LNCaP clone FGC (cell line): Measurements from ENCODE around the gene BCOR.
A peak's percentile ranks its signal among the peaks of the same experiment; 100 is the strongest.

ENCODE experiments used
- DNase-seq: peaks from one replicate; pipeline ENCODE4 v3.0.0-alpha.2; 2011; ENCODE audit warnings: low read depth
- H3K4me3 ChIP-seq: 2 replicates; pipeline ENCODE4 v1.5.1; 2011; ENCODE audit warnings: mild to moderate bottlenecking, low read depth, low read length, control low read depth
- TF ChIP-seq, protein P1 (sequence below): IDR thresholded peaks from 2 replicates; pipeline ENCODE4 v1.5.1; 2012; ENCODE audit warnings: mild to moderate bottlenecking; ENCODE audit not compliant: control insufficient read depth, insufficient read depth; ENCODE audit errors: extremely low read depth

Gene BCOR

DNA sequence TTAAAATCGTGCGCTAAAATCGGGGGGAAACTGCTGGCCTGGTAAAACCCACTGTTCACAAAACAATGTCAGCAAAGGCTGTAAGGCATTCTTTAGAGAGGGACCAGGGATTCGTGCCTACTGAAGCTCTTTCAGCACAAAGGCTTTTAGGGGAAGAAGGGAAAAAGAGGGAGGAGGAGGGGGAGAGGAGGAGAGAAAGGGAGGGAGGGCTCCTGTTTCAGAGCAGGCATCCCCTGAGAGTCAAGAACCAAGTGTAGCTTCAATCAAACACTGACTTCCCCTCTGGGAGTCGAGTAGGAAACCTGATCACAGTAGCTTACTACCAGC is 9.5 kb downstream of the BCOR start:
- DNase-seq = no peak
- no peak overlapping the region for H3K4me3 ChIP-seq
- TF ChIP-seq, protein P1, sequence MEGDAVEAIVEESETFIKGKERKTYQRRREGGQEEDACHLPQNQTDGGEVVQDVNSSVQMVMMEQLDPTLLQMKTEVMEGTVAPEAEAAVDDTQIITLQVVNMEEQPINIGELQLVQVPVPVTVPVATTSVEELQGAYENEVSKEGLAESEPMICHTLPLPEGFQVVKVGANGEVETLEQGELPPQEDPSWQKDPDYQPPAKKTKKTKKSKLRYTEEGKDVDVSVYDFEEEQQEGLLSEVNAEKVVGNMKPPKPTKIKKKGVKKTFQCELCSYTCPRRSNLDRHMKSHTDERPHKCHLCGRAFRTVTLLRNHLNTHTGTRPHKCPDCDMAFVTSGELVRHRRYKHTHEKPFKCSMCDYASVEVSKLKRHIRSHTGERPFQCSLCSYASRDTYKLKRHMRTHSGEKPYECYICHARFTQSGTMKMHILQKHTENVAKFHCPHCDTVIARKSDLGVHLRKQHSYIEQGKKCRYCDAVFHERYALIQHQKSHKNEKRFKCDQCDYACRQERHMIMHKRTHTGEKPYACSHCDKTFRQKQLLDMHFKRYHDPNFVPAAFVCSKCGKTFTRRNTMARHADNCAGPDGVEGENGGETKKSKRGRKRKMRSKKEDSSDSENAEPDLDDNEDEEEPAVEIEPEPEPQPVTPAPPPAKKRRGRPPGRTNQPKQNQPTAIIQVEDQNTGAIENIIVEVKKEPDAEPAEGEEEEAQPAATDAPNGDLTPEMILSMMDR = no peak

DNA sequence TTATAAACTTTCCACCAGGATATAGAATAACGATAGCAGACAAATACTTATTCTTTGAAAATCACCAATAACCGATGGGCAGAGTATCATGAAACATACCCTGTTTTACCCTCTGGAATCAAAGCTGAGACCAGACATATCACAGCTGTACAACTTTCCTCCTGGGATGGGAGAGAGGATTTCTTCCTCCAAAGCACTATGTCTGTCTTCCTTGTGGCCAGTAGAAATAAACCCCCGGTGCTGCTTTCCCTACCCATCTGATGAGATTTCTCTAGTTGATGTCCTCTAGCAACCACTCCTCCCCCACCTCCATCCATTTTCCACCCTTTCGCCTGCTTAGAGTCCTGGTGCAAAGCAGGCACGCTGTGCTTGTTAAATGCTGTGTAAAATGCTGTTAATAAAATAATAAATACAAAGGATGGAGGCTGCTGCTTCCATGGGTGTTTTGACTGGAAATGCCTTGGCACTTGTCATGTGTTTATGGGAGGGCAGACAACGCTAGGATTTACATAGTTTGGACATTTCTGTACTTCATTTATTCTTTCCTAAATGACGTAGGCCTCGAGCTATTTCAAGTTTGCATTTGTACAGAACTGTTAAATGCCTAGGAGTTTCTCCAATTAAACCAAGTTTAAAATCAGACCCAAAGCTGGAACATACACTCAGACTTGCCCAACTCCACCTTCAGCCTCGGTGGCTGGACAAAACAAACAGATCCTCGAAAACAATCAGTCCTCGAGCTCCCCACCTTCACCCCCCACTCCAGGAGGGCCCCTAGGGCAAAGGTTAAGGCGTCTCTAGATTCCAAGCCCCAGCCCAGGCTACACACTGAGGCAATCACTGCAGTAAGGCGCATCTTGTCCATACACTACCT is 10.1 kb downstream of the BCOR start:
- TF ChIP-seq, protein P1 = no peak
- no peak for DNase-seq
- no peak overlapping the region for H3K4me3 ChIP-seq

DNA sequence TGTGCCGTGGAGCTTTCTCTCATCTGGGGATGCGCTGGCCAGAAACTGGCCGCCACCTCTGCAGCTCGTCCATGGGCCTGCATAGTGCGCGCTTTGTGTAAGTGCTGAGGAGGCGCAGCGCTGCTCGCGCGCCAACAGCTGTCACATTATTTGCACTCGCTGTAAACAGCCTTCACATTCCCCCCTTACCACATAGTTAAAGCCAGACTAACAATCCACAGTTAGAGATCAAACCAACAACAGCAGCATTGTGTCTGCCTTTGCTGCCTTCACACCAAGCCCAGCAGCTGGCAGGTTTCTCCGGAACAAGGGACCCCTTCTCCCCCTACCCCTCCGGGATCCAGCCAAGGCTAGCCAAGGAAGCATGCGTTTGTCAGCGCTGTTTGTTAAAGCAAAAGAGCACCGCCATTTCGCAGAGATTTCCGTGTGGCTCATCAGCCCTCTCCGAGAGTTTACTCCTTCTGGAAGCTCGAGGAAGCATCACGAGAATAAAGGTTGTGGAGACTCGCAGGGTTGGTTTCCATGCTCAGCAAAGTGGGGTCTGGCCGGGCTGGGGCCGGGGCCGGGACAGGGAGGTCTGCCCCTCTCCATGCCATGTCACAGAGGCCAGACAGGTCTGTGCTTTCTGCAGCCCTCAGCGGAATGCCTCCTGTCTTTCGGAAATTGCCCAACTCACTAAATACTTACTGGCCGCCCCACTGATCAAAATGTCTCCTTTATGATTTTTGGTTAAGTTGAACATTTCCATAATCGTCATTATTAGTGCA is 11.0 kb downstream of the BCOR start:
- TF ChIP-seq, protein P1 = no peak
- DNase-seq = no peak
- H3K4me3 ChIP-seq = no peak overlapping the region

DNA sequence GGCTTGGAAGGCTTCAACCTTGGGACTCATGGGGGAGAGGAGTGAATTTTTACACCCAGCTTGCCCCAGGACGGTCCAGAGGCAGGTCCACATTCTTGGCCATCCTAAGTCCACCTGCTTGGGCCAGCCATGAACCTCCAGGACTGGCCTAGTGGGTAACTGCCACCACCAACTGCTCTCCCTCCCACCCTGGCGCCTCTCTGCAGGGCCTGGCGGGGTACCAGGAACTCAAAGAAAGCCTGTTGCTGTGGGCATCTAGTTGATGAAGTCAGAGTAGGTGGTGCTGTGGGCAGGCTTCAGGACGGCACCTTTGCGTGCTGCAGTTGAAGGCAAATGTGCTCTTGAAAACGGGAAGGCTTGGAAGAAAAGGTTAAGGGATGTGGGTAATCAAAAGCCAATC is 12.0 kb downstream of the BCOR start:
- no peak for DNase-seq
- peak overlapping the region; percentile 18 for H3K4me3 ChIP-seq
- TF ChIP-seq, protein P1 = no peak

DNA sequence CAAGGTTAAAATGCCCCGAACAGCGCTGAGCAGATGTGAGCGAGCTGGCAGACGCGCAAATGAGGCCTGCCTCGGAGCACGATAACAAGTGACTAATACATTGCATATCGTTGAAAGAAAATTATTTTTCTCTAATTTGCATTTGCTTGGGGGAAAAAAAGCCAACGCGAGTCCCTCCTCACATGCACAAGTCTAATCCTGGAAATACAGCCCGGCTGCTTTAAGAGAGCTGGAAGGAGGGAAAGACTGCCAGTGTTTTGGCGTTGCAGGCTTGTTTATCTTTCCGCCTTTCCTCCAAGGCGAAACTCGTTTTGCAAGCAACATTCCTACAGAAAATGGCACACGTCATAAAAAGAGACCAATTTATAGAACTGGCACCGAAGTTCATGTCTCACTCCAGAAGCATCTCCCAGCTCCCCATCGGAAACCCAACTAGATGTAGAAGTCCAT is 12.6 kb downstream of the BCOR start:
- peak; percentile 89 for DNase-seq
- TF ChIP-seq, protein P1 = no peak
- H3K4me3 ChIP-seq = peak overlapping the region; percentile 47

DNA sequence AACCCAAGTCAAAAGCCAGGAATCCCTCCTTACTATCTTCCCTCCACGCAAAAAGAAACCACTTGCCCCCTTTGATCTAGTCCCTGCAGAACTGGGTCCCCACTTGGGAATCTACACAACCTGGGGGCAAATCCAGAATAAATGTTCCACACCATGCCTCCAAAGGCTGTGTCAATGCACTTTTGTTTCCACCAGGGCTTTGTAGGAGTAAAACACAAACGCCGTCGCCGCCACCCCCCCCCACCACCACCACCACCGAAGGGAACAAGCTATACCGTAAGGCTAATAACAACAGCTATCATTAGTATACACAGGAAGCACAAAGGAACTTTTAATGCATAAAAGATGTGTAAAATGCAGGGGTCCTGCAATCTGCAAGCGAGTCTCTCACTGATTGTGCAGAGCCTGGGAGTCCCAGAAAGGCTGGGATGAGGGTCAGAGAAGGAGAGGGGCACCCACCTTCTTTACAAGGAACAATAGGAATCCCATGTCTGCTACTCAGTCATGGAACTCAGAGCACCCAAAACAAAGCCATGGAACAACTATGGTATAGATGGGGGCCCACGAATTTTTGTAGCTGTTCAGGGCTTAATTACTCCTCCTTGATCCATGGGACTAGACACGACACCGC is 13.2 kb downstream of the BCOR start:
- TF ChIP-seq, protein P1 = no peak
- DNase-seq = no peak
- H3K4me3 ChIP-seq = peak overlapping the region; percentile 51
